ENCODE results near the gene GPD2. TPM values are rescaled to one million over a fixed set of nuclear protein-coding genes. Genes with fewer than 3 reads are reported as not detected.
"Not testable (repeated sequence)": the region's sequence is repeated elsewhere in the genome, so short reads cannot be mapped to it uniquely, and the experiment has no call there.

Gene GPD2
- polyA plus RNA-seq, 1 donor (not counting 4 experiments of a cell fraction or from before 2014, with no cell fraction given) = 27.6 TPM

DNA sequence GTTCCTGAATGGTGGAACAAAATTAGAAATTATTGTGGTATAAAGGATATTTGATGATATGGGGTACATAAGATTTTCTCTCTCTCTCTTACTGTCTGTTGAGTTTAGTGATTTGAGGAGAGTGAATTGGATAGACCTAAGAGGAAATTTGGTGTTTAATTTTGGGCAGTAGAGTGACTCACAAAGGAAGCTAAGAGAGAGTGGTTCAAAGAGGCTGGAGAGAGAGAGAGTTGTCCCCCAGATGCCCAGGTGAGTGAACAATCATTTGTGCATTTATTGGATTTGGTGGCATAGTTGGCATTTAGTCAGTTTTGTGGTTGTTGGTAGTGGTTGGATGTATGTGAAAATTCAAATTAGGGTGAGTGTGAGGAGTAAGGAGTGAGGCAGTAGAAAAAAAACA lies 56.8 kb downstream of the GPD2 start:
- no peaks in the 10 kb centered on the region for H3K36me3 ChIP-seq (ENCODE audit: control insufficient read depth in 2 of 2, extremely low read depth in 1 of 2, insufficient read depth in 2 of 2, low read length in 2 of 2)
- dilution Hi-C loops (cut with MboI; ENCODE audit: extremely low pct_ligation_motif_present, low sequenced_read_pairs) = no loop called here
- H3K4me2 ChIP-seq (ENCODE audit: control insufficient read depth, extremely low read depth, insufficient read depth, low read depth, low read length) = no peak overlapping the region
- TF ChIP-seq CTCF (optimal IDR thresholded peaks at IDR 0.05 in 1 of 3, IDR thresholded peaks at IDR 0.05 in 1 of 3, conservative IDR thresholded peaks at IDR 0.05 in 1 of 3; ENCODE audit: extremely low read depth in 1 of 3, insufficient read depth in 2 of 3, low read length in 3 of 3) (no peak), EZH2 (IDR thresholded peaks at IDR 0.05; ENCODE audit: low read length) (no peak)
- H3K4me1 ChIP-seq (ENCODE audit: control insufficient read depth, extremely low read depth, insufficient read depth, low read length) = peaks cover 11% of the 10 kb centered on the region
- peaks cover 11% of the 10 kb centered on the region for H3K79me2 ChIP-seq (ENCODE audit: control insufficient read depth, insufficient read depth, low read length)
- H3K9me1 ChIP-seq (ENCODE audit: control insufficient read depth, extremely low read depth, insufficient read depth, low read length) = peaks cover 2% of the 10 kb centered on the region
- no peak overlapping the region for H3K27ac ChIP-seq (ENCODE audit: control insufficient read depth, insufficient read depth, low read length)
- H3K4me3 ChIP-seq (ENCODE audit: control insufficient read depth in 2 of 3, extremely low read depth in 1 of 3, insufficient read depth in 2 of 3, low read depth in 1 of 3, low read length in 3 of 3) = no peak overlapping the region
- H3K9ac ChIP-seq (ENCODE audit: control insufficient read depth, extremely low read depth, insufficient read depth, low read length) = no peak overlapping the region
- H2AFZ ChIP-seq (ENCODE audit: control insufficient read depth, low read length) = no peak overlapping the region
- H4K20me1 ChIP-seq (ENCODE audit: control insufficient read depth, extremely low read depth, insufficient read depth, low read length) = no peaks in the 10 kb centered on the region
- DNase-seq (ENCODE audit: low read depth, low spot score) (no peak), FAIRE-seq (no peak)
- no peaks in the 10 kb centered on the region for H3K27me3 ChIP-seq (ENCODE audit: control insufficient read depth, extremely low read depth, insufficient read depth, low read length)
- H3K9me3 ChIP-seq (ENCODE audit: control insufficient read depth, low read depth, low read length) = no peaks in the 10 kb centered on the region

DNA sequence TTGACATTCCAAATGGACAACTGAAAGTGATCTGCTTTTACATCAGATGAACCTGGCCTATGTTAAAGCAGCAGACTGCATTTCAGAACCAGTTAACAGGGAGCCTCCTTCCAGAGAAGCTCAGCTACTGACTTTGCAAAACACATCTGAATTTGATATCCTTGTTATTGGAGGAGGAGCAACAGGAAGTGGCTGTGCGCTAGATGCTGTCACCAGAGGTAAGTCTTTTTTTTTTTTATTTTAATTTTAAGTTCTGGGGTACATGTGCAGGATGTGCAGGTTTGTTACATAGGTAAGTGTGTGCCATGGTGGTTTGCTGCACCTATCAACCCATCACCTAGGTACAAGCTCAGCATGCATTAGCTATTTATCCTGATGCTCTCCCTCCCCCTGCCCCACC lies 59.8 kb downstream of the GPD2 start:
- dilution Hi-C loops (cut with MboI; ENCODE audit: extremely low pct_ligation_motif_present, low sequenced_read_pairs); H3K4me3 ChIP-seq (ENCODE audit: control insufficient read depth in 2 of 3, extremely low read depth in 1 of 3, insufficient read depth in 2 of 3, low read depth in 1 of 3, low read length in 3 of 3); H3K27me3 ChIP-seq (ENCODE audit: control insufficient read depth, extremely low read depth, insufficient read depth, low read length); FAIRE-seq; H3K9me3 ChIP-seq (ENCODE audit: control insufficient read depth, low read depth, low read length); H3K79me2 ChIP-seq (ENCODE audit: control insufficient read depth, insufficient read depth, low read length); H3K36me3 ChIP-seq (ENCODE audit: control insufficient read depth in 2 of 2, extremely low read depth in 1 of 2, insufficient read depth in 2 of 2, low read length in 2 of 2); H2AFZ ChIP-seq (ENCODE audit: control insufficient read depth, low read length); H4K20me1 ChIP-seq (ENCODE audit: control insufficient read depth, extremely low read depth, insufficient read depth, low read length); H3K9me1 ChIP-seq (ENCODE audit: control insufficient read depth, extremely low read depth, insufficient read depth, low read length); H3K9ac ChIP-seq (ENCODE audit: control insufficient read depth, extremely low read depth, insufficient read depth, low read length); DNase-seq (ENCODE audit: low read depth, low spot score); H3K27ac ChIP-seq (ENCODE audit: control insufficient read depth, insufficient read depth, low read length); H3K4me1 ChIP-seq (ENCODE audit: control insufficient read depth, extremely low read depth, insufficient read depth, low read length); H3K4me2 ChIP-seq (ENCODE audit: control insufficient read depth, extremely low read depth, insufficient read depth, low read depth, low read length): not testable (repeated sequence)

DNA sequence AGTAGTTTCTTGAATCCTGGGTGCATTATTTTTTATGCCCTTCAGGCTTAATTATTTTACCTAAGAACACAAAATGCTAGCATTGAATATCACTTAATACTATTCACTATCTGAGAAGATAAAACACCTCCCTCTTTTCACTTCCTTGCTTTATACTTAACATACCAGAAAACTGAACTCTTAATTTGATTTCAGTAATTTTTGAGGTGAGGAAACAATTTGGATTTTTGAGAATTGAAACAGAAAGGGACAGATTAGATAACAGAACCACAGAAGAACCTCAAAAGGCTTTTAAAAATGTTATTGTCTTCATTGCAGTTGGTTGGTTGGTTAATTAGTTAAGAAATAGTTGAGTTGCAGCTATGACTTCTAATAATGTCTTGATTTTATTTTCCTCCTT lies 69.5 kb downstream of the GPD2 start:
- H3K36me3 ChIP-seq (ENCODE audit: control insufficient read depth in 2 of 2, extremely low read depth in 1 of 2, insufficient read depth in 2 of 2, low read length in 2 of 2) = no peaks in the 10 kb centered on the region
- H2AFZ ChIP-seq (ENCODE audit: control insufficient read depth, low read length) = no peak overlapping the region
- no peak overlapping the region for H3K9ac ChIP-seq (ENCODE audit: control insufficient read depth, extremely low read depth, insufficient read depth, low read length)
- no peak for DNase-seq (ENCODE audit: low read depth, low spot score)
- H3K9me1 ChIP-seq (ENCODE audit: control insufficient read depth, extremely low read depth, insufficient read depth, low read length) = no peaks in the 10 kb centered on the region
- no peaks in the 10 kb centered on the region for H3K79me2 ChIP-seq (ENCODE audit: control insufficient read depth, insufficient read depth, low read length)
- H3K4me2 ChIP-seq (ENCODE audit: control insufficient read depth, extremely low read depth, insufficient read depth, low read depth, low read length) = no peak overlapping the region
- TF ChIP-seq CTCF (optimal IDR thresholded peaks at IDR 0.05 in 1 of 3, IDR thresholded peaks at IDR 0.05 in 1 of 3, conservative IDR thresholded peaks at IDR 0.05 in 1 of 3; ENCODE audit: extremely low read depth in 1 of 3, insufficient read depth in 2 of 3, low read length in 3 of 3) = no peak
- no peak for TF ChIP-seq EZH2 (IDR thresholded peaks at IDR 0.05; ENCODE audit: low read length)
- H3K9me3 ChIP-seq (ENCODE audit: control insufficient read depth, low read depth, low read length) = no peaks in the 10 kb centered on the region
- no peak overlapping the region for H3K27ac ChIP-seq (ENCODE audit: control insufficient read depth, insufficient read depth, low read length)
- H3K27me3 ChIP-seq (ENCODE audit: control insufficient read depth, extremely low read depth, insufficient read depth, low read length) = no peaks in the 10 kb centered on the region
- no peak for FAIRE-seq
- H3K4me1 ChIP-seq (ENCODE audit: control insufficient read depth, extremely low read depth, insufficient read depth, low read length) = no peaks in the 10 kb centered on the region
- H3K4me3 ChIP-seq (ENCODE audit: control insufficient read depth in 2 of 3, extremely low read depth in 1 of 3, insufficient read depth in 2 of 3, low read depth in 1 of 3, low read length in 3 of 3) = no peak overlapping the region
- no peaks in the 10 kb centered on the region for H4K20me1 ChIP-seq (ENCODE audit: control insufficient read depth, extremely low read depth, insufficient read depth, low read length)
- dilution Hi-C loops (cut with MboI; ENCODE audit: extremely low pct_ligation_motif_present, low sequenced_read_pairs) = no loop called here

Measured in keratinocyte (primary cell).